GM19351 (cell line): ENCODE results near the gene BCKDK.
"Not testable (repeated sequence)": the region's sequence is repeated elsewhere in the genome, so short reads cannot be mapped to it uniquely, and the experiment has no call there.

Experiments used
- ATAC-seq: cut with Tn5 transposase; IDR thresholded peaks from one replicate; pipeline ENCODE4 v1.9.1; 2021; ENCODE audit warnings: mild to moderate bottlenecking, moderate library complexity; ENCODE audit not compliant: unreplicated experiment

BCKDK gene

GRCh38 chr16:31120129-31120528 is 11.9 kb downstream of the BCKDK start:
- ATAC-seq, result no peak

GRCh38 chr16:31125844-31126243 is 17.7 kb downstream of the BCKDK start:
- no peak for ATAC-seq

GRCh38 chr16:31127182-31127581 is 19.0 kb downstream of the BCKDK start:
- ATAC-seq, result no peak

GRCh38 chr16:31128711-31129567 is 20.8 kb downstream of the BCKDK start:
- no peak for ATAC-seq

GRCh38 chr16:31129568-31130335 is 21.6 kb downstream of the BCKDK start:
- ATAC-seq, result no peak

- no peak for ATAC-seq
Observed at GRCh38 chr16:31130336-31130891, 22.2 kb downstream of the BCKDK start.

- no peak for ATAC-seq
Observed at GRCh38 chr16:31130899-31131298, 22.7 kb downstream of the BCKDK start.

- no peak for ATAC-seq
Observed at GRCh38 chr16:31131416-31131815, 23.2 kb downstream of the BCKDK start.

- ATAC-seq, result no peak
Observed at GRCh38 chr16:31131841-31132271, 23.7 kb downstream of the BCKDK start.

GRCh38 chr16:31132303-31132979 is 24.3 kb downstream of the BCKDK start:
- no peak for ATAC-seq

- ATAC-seq, result no peak
Observed at GRCh38 chr16:31133046-31133501, 24.9 kb downstream of the BCKDK start.

GRCh38 chr16:31134091-31134571 is 25.9 kb downstream of the BCKDK start:
- no peak for ATAC-seq

- ATAC-seq, result no peak
Observed at GRCh38 chr16:31134625-31135534, 26.7 kb downstream of the BCKDK start.

- no peak for ATAC-seq
Observed at GRCh38 chr16:31135535-31136286, 27.5 kb downstream of the BCKDK start, which contains the start of gene PRSS8. TSS of gene PRSS8 (minus strand) at chr16:31135727. CDS start at chr16:31135498, 229 bp downstream.

GRCh38 chr16:31136287-31136662 is 28.1 kb downstream of the BCKDK start:
- ATAC-seq, result no peak

GRCh38 chr16:31136822-31137499 is 28.8 kb downstream of the BCKDK start:
- ATAC-seq, result not testable (repeated sequence)

GRCh38 chr16:31138621-31139578 is 30.7 kb downstream of the BCKDK start:
- no peak for ATAC-seq
